ENCODE data around the gene KBTBD12.
"Not testable (repeated sequence)": the region's sequence is repeated elsewhere in the genome, so short reads cannot be mapped to it uniquely, and the experiment has no call there.

The KBTBD12 gene

GRCh38 chr3:127915115-127915936 is at the start of gene KBTBD12:
Gene KBTBD12, plus strand, starts transcription at chr3:127915232. Its CDS starts 7,830 bp downstream, at chr3:127923062.
- DNase-seq (ENCODE audit: low read depth, low spot score), result peak; percentile 23

GRCh38 chr3:127865941-127866340 is 49.1 kb upstream of the KBTBD12 start:
- DNase-seq (ENCODE audit: low read depth, low spot score), result peak; percentile 65

- no peak for DNase-seq (ENCODE audit: low read depth, low spot score)
Measured at GRCh38 chr3:127867412-127867811, 47.6 kb upstream of the KBTBD12 start.

- DNase-seq (ENCODE audit: low read depth, low spot score), result peak; percentile 58
Measured at GRCh38 chr3:127867986-127868385, 47.0 kb upstream of the KBTBD12 start.

GRCh38 chr3:127870156-127870555 is 44.9 kb upstream of the KBTBD12 start:
- no peak for DNase-seq (ENCODE audit: low read depth, low spot score)

GRCh38 chr3:127874097-127874496 is 40.9 kb upstream of the KBTBD12 start:
- not testable (repeated sequence) for DNase-seq (ENCODE audit: low read depth, low spot score)

GRCh38 chr3:127881586-127881985 is 33.4 kb upstream of the KBTBD12 start:
- no peak for DNase-seq (ENCODE audit: low read depth, low spot score)

- no peak for DNase-seq (ENCODE audit: low read depth, low spot score)
Measured at GRCh38 chr3:127884041-127884440, 31.0 kb upstream of the KBTBD12 start.

- DNase-seq (ENCODE audit: low read depth, low spot score), result no peak
Measured at GRCh38 chr3:127886231-127886955, 28.6 kb upstream of the KBTBD12 start.

- DNase-seq (ENCODE audit: low read depth, low spot score), result no peak
Measured at GRCh38 chr3:127886956-127887231, 28.1 kb upstream of the KBTBD12 start.

GRCh38 chr3:127887321-127887720 is 27.7 kb upstream of the KBTBD12 start:
- peak; percentile 11 for DNase-seq (ENCODE audit: low read depth, low spot score)

GRCh38 chr3:127888156-127888555 is 26.9 kb upstream of the KBTBD12 start:
- no peak for DNase-seq (ENCODE audit: low read depth, low spot score)

GRCh38 chr3:127888564-127889107 is 26.4 kb upstream of the KBTBD12 start:
- peak; percentile 46 for DNase-seq (ENCODE audit: low read depth, low spot score)

GRCh38 chr3:127889461-127889863 is 25.6 kb upstream of the KBTBD12 start:
- peak; percentile 84 for DNase-seq (ENCODE audit: low read depth, low spot score)

GRCh38 chr3:127889976-127890650 is 24.9 kb upstream of the KBTBD12 start:
- peak; percentile 75 for DNase-seq (ENCODE audit: low read depth, low spot score)

- peak; percentile 56 for DNase-seq (ENCODE audit: low read depth, low spot score)
Measured at GRCh38 chr3:127890651-127891290, 24.3 kb upstream of the KBTBD12 start.

- DNase-seq (ENCODE audit: low read depth, low spot score), result no peak
Measured at GRCh38 chr3:127894481-127894880, 20.6 kb upstream of the KBTBD12 start.

GRCh38 chr3:127899200-127899599 is 15.8 kb upstream of the KBTBD12 start:
- no peak for DNase-seq (ENCODE audit: low read depth, low spot score)

GRCh38 chr3:127899766-127900165 is 15.3 kb upstream of the KBTBD12 start:
- no peak for DNase-seq (ENCODE audit: low read depth, low spot score)

GRCh38 chr3:127900536-127900935 is 14.5 kb upstream of the KBTBD12 start:
- peak; percentile 26 for DNase-seq (ENCODE audit: low read depth, low spot score)

- DNase-seq (ENCODE audit: low read depth, low spot score), result no peak
Measured at GRCh38 chr3:127902486-127902885, 12.5 kb upstream of the KBTBD12 start.

Measured in astrocyte of the hippocampus (primary cell).